ENCODE data around the gene PER3. TPM values are rescaled to one million over a fixed set of nuclear protein-coding genes. Genes with fewer than 3 reads are reported as not detected.

Gene PER3
- total RNA-seq, 1 experiment from 2014 or later: 9.0 TPM

DNA sequence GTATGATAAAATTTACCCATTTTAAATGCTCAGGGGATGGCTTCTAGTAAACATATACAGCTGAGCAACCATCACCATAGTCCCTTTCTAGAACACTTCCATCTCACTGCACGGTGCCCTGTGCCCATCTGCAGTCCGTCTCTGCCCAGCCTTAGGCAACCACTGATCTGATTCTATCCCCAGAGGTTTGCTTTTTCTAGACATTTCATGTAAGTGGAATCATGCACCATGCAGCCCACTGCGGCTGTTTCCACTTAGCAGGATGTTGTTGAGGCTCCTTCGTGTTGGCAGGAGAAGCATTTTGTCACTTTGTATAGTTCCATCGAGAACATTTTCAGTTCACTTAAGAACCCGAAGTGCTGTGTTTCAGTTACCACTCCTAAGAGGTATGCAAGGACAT is 40.7 kb upstream of the PER3 start:
- no peak overlapping the region for H2BK20ac ChIP-seq (ENCODE audit: low read depth, low read length, poor library complexity, severe bottlenecking)
- no peak for DNase-seq
- H3K9ac ChIP-seq (ENCODE audit: extremely low read depth, insufficient read length, low read length): no peak overlapping the region
- no peaks in the 10 kb centered on the region for H3K9me3 ChIP-seq (ENCODE audit: control insufficient read depth, low read depth, low read length)
- H3K18ac ChIP-seq (ENCODE audit: insufficient read length, low read depth, low read length): no peak overlapping the region
- no peak overlapping the region for H2BK120ac ChIP-seq (ENCODE audit: low read depth, low read length, poor library complexity, severe bottlenecking)
- no peak overlapping the region for H4K8ac ChIP-seq (replicated peaks; ENCODE audit: insufficient read length, low read depth, low read length)
- H4K91ac ChIP-seq (ENCODE audit: insufficient read length, low read depth, low read length): no peak overlapping the region
- no peak overlapping the region for H3K4ac ChIP-seq (ENCODE audit: low read depth, low read length)
- no peak overlapping the region for H2BK15ac ChIP-seq (ENCODE audit: low read depth, low read length)
- no peak overlapping the region for H2AK5ac ChIP-seq (ENCODE audit: insufficient read length, low read length)
- no peaks in the 10 kb centered on the region for H3K23me2 ChIP-seq (ENCODE audit: insufficient read length, low read depth, low read length, poor library complexity, severe bottlenecking)
- no CpG with 5 or more reads among the region's 6 CpGs for WGBS (ENCODE audit: extremely low coverage, insufficient read length, low lambda C conversion rate)
- no peak overlapping the region for H3T11ph ChIP-seq (ENCODE audit: low read length)
- H3K56ac ChIP-seq (ENCODE audit: insufficient read length, low read depth, low read length): no peak overlapping the region
- Mint-ChIP-seq H3K27ac (no peak overlapping the region), H3K36me3 (ENCODE audit: insufficient read depth in 1 of 3, low read depth in 3 of 3) (peaks cover 12 to 18% (median 17%) of the 10 kb centered on the region in 3 experiments), H3K4me3 (no peak overlapping the region), H3K4me1 (no peaks in the 10 kb centered on the region), H3K27me3 (ENCODE audit: low read depth) (no peaks in the 10 kb centered on the region), H3K9me3 (peaks cover 0 to 4% of the 10 kb centered on the region in 2 experiments; a peak in 1 of 5 replicates)
- no peaks in the 10 kb centered on the region for H3K79me2 ChIP-seq (ENCODE audit: insufficient read depth, low read length)
- H4K20me1 ChIP-seq (ENCODE audit: control insufficient read depth, insufficient read depth, insufficient read length): no peaks in the 10 kb centered on the region
- TF ChIP-seq, protein P1, sequence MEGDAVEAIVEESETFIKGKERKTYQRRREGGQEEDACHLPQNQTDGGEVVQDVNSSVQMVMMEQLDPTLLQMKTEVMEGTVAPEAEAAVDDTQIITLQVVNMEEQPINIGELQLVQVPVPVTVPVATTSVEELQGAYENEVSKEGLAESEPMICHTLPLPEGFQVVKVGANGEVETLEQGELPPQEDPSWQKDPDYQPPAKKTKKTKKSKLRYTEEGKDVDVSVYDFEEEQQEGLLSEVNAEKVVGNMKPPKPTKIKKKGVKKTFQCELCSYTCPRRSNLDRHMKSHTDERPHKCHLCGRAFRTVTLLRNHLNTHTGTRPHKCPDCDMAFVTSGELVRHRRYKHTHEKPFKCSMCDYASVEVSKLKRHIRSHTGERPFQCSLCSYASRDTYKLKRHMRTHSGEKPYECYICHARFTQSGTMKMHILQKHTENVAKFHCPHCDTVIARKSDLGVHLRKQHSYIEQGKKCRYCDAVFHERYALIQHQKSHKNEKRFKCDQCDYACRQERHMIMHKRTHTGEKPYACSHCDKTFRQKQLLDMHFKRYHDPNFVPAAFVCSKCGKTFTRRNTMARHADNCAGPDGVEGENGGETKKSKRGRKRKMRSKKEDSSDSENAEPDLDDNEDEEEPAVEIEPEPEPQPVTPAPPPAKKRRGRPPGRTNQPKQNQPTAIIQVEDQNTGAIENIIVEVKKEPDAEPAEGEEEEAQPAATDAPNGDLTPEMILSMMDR (conservative IDR thresholded peaks at IDR 0.05): no peak
- H2BK12ac ChIP-seq (ENCODE audit: insufficient read length, low read depth, low read length): no peak overlapping the region
- H3K23ac ChIP-seq (ENCODE audit: insufficient read length, low read depth, low read length): no peak overlapping the region
- H3K4me2 ChIP-seq (ENCODE audit: insufficient read depth, insufficient read length, low read length): no peak overlapping the region
- H4K5ac ChIP-seq (ENCODE audit: insufficient read length, low read depth, low read length): no peak overlapping the region
- no peak overlapping the region for H3K27ac ChIP-seq (ENCODE audit: insufficient read length, low read depth, low read length)
- no peaks in the 10 kb centered on the region for H3K4me1 ChIP-seq (ENCODE audit: insufficient read depth, low read length)
- H2AFZ ChIP-seq (ENCODE audit: low read length): no peak overlapping the region
- H3K79me1 ChIP-seq (ENCODE audit: insufficient read depth, low read depth, low read length, poor library complexity, severe bottlenecking): no peaks in the 10 kb centered on the region
- no peaks in the 10 kb centered on the region for H3K27me3 ChIP-seq (ENCODE audit: insufficient read depth, low read length)
- H2BK5ac ChIP-seq (ENCODE audit: insufficient read length, low read length): no peak overlapping the region
- no peak overlapping the region for H3K14ac ChIP-seq (ENCODE audit: insufficient read depth, low read length)

Measured in H9 (cell line).